ENCODE results near the gene SYNPO.

The SYNPO gene

DNA sequence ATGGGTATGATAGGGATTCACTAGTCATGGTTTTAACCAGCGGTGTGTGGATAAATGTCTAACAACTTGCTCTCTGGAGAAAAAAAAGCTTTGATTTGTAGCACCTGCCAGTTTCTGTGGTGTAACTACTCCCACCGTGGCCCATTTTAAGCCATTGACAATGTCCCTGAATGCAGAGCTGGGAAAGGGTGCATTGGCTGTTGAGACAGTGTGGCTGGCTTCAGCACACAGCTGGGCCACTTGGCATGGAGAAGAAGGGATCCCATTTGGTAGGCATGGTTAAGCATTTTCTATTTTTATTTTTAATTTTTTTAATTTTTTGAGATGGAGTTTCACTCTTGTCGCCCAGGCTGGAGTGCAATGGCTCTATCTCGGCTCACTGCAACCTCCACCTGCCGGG is 31.5 kb upstream of the SYNPO start:
- DNase-seq = no peak

DNA sequence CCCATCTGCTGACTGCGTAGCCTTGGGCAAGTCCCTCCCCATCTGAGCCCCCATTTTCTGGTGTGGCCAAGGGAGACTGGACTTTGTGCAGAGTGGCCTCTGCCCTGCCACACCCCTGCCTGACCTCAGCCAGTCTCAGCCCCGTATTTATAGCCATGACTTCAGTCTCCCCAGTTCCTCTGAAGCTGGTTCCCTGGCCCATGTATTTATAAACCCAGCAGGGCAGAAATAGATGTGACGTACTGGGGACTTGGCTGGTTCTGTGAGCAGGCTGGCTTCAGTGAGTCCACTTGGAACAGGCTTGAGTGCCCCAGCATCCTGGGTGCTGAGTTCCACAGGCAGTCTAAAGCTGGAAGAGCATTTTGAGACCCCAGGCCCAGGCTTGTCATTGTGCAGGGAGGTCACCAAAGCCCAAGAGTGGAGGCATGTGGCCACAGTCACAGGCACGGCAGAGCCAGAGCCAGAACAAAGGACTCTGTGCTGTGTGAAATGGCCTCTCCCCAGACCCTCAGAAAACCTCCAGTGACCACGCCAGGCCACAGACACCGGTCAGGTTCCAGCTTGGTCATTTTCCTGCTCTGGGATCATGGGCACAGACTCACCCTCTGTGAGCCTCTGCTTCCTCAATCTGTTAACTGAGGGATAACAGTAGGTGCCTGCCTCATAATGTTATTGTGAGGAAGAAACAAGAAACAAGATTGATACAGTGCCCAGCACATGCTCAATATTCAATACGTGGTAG is 30.4 kb upstream of the SYNPO start:
- no peak for DNase-seq

- DNase-seq = no peak
Measured at GRCh38 chr5:150611026-150611425, 29.4 kb upstream of the SYNPO start.

DNA sequence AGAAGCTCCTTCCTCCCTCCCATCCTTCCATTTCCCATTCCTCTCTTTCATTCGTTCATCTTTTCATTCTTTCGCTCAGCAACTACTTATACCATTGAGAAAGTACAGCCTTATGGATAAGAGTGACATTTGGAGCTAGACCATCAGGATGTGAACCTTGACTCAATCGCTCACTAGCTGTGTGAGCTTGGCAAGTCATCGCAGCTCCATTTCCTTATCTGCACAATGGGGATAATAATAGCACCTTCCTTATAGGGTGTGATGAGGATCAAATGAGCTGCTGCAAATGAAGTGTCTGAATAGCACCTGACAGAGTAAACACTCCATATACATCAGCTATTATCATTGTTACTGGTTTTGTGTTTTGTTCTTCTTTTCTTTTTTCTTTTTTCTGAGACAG is 28.1 kb upstream of the SYNPO start:
- no peak for DNase-seq

GRCh38 chr5:150612905-150613670 is 27.4 kb upstream of the SYNPO start:
- no peak for DNase-seq

GRCh38 chr5:150613991-150614660 is 26.3 kb upstream of the SYNPO start:
- no peak for DNase-seq

GRCh38 chr5:150614661-150615060 is 25.8 kb upstream of the SYNPO start:
- DNase-seq = no peak

- DNase-seq = no peak
Measured at GRCh38 chr5:150615141-150615699, 25.2 kb upstream of the SYNPO start.

DNA sequence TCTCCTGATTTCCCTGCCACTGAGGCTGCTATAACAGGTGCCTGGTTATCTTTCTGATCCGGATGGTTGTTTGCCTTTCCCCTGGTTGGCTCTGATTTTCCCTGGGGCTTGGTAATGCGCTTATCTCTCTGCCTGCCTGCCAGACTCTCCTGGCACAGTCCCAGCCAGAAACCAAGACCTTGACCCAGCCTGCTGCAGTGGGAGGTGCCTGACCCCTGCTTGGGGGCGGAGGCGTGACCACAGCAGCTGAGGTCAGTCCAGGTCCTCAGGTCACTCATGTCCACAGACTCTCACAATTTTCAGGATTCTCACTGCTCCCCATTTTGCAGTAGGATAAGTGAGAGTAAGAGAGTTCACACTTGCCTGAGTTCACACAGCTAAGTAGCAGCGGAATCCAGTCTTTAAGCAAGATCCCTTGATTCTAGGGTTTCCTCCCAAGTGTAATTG is 24.4 kb upstream of the SYNPO start:
- DNase-seq = no peak

- no peak for DNase-seq
Measured at GRCh38 chr5:150616506-150616905, 24.0 kb upstream of the SYNPO start.

- DNase-seq = no peak
Measured at GRCh38 chr5:150618163-150618562, 22.3 kb upstream of the SYNPO start.

GRCh38 chr5:150618588-150619281 is 21.7 kb upstream of the SYNPO start:
- DNase-seq = no peak

DNA sequence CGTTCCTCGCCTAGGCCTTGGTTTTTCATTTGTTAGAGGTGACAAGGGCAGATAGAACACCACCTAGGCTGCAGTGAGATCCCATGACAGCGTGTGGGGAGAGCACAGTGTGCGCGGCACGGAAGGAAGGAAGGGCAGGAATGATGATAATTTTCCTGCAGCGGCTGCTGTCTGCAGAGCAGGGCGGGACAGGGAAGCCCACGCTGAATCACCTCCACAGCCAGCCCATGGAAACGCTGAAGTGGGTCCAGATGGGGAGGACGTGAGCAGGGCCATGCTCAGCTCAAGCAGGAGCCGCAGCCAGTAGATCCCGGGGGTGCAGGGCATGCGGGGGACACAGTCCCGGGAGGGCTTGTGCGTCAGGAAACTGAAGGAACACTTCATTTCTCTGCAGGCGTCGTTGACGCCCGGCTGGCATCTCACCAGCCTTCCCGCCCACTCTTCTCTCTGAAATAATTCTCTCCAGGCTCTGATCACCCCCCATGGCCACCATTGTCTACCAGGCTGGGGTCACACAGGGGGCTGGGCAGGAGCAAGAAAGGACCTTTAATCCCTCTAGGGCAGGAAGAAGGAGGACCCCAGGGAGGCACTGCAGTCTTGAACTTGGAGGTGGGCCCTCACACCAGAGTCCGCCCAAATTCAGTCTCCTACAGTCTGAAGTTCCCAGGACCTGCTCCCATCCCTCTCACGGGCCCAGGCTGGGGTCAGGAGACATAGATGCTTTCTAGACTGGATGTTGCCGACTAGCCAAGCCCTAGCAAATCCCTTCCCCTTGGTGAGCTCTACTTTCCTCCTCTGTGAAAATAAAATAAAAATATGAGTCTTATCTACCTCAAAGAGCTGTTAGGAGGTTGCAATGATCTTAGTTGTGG is 20.9 kb upstream of the SYNPO start:
- DNase-seq = no peak

- DNase-seq = no peak
Measured at GRCh38 chr5:150621301-150621700, 19.2 kb upstream of the SYNPO start.

DNA sequence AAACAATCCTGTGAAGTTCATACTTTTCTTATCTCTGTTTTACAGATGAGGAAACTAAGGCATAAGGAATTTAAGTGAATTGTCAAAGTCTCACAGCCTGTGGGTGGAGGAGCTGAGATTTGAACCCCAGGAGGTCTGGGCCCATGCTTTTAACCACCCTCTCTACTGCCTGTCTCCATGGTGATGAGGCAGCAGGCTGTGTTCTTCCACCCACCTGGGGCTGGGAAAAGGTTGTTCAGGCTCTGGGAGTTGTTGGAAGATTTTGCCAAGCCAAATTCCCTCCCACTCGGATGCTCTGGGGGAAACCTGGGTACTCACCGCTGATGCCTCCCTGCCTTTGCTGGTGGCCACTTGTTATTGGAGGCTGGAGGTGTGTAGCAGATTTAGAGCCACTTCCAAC is 18.3 kb upstream of the SYNPO start:
- no peak for DNase-seq

GRCh38 chr5:150623152-150623877 is 17.1 kb upstream of the SYNPO start:
- no peak for DNase-seq

GRCh38 chr5:150623878-150624216 is 16.6 kb upstream of the SYNPO start:
- DNase-seq = no peak

DNA sequence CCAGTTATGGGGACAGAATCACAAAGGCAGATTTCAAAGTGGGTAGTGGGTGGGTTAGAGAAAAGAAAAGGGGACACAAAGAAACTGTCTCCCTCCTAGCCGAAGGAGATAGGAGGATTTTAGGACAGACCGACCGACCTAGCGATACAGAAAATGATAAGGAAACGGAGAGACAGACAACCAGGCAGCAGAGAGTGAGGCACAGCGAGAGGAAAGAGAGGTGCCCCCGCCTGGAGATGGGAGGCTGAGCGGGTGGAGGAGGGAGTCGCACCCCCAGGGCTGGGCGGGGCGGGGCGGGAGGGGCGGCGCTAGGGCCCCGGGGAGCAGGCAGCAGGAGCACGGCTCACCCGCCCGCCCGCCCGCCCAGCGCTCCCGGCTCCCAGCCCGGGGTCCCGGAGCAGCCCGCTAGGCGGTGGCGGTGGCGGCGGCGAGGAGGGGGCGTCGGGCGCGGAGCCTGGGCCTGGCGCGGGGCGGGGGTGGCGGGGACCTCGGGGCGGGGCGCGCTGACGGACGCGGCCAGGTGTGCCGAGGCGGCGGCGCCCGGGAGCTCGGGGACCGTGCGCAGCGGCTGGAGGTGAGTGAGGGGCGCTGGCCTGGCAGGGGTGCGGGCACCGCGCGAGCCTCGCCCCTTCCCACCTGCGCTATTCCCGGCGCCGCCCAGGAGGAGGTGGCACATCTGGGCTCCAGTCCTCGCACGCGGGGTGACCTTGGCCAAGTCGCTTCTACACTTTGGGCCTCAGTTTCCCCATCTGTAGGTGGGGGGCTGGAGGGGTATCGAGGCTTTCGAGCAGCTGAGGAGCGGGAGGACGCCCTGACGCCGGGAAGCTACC is 15.9 kb upstream of the SYNPO start:
- DNase-seq = peak in 1 of 2 experiments; percentile 43

DNA sequence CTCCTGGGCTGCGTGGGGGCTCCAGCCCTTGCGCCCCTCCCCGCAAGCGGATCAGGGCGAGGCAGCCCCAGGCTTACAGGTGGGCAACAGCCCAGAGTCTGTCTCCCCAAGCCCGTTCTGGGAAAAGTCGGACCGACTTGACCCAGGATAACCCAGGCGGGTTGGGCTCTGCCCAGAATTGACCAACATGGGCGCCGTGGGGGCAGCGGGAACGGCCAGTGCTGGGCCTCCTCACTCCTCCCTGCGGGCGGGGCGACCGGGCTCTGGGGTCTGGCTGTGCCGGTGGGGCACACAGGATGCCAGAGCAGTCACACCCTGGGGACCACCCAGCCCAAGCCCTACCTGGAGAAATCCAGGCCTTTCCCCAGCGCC is 15.3 kb upstream of the SYNPO start:
- no peak for DNase-seq

Measured in NCI-H526 (cell line).